SK-N-SH treated with all-trans-retinoic acid at 6 μM for 48 hours (cell line): ENCODE data around the gene ZFP82.

ENCODE experiments used
- ATAC-seq: fragments of 200-7000 bp; cut with Tn5 transposase; 3 replicates; pipeline ENCODE4 v1.9.1; 2020; ENCODE audit warnings: mild to moderate bottlenecking, moderate library complexity
- ARNTL ChIP-seq: fragments of 450-650 bp; formaldehyde crosslinking; IDR thresholded peaks from 2 replicates; pipeline ENCODE4 v1.5.0; 2020; ENCODE audit warnings: low read depth, mild to moderate bottlenecking, moderate library complexity, borderline replicate concordance
- BACH2 ChIP-seq: fragments of 250-450 bp; sonication (Bioruptor Pico); IDR thresholded peaks from 2 replicates; pipeline ENCODE4 v1.9.0; 2021; ENCODE audit warnings: mild to moderate bottlenecking, borderline replicate concordance
- CREB5 ChIP-seq: fragments of 250-450 bp; sonication (Bioruptor Pico); IDR thresholded peaks from 2 replicates; pipeline ENCODE4 v1.5.1; 2020; ENCODE audit warnings: low read depth, mild to moderate bottlenecking, moderate library complexity
- CSDC2 ChIP-seq: fragments of 250-450 bp; sonication (Bioruptor Pico); IDR thresholded peaks from 2 replicates; pipeline ENCODE4 v1.5.0; 2020; ENCODE audit warnings: mild to moderate bottlenecking, moderate library complexity
- ESRRG ChIP-seq: fragments of 250-450 bp; sonication (Bioruptor Pico); IDR thresholded peaks from 2 replicates; pipeline ENCODE4 v1.6.1; 2021; ENCODE audit warnings: mild to moderate bottlenecking
- GLIS3 ChIP-seq: fragments of 250-450 bp; sonication (Bioruptor Pico); IDR thresholded peaks from 2 replicates; pipeline ENCODE4 v1.5.0; 2020; ENCODE audit warnings: mild to moderate bottlenecking, moderate library complexity
- ISL1 ChIP-seq: fragments of 250-450 bp; sonication (Bioruptor Pico); IDR thresholded peaks from 2 replicates; pipeline ENCODE4 v2.1.2; 2022; ENCODE audit warnings: mild to moderate bottlenecking, moderate library complexity
- OSR1 ChIP-seq: fragments of 250-450 bp; sonication (Bioruptor Pico); IDR thresholded peaks from 2 replicates; pipeline ENCODE4 v1.8.0; 2022; ENCODE audit warnings: moderate library complexity, mild to moderate bottlenecking, inconsistent platforms
- PATZ1 ChIP-seq: fragments of 250-450 bp; sonication (Bioruptor Pico); IDR thresholded peaks from 2 replicates; pipeline ENCODE4 v1.8.0; 2020; ENCODE audit warnings: mild to moderate bottlenecking, moderate library complexity, borderline replicate concordance
- PPARA ChIP-seq: fragments of 250-450 bp; sonication (Bioruptor Pico); IDR thresholded peaks from 2 replicates; pipeline ENCODE4 v1.5.0; 2020; ENCODE audit warnings: mild to moderate bottlenecking, borderline replicate concordance
- SNAI2 ChIP-seq: fragments of 250-450 bp; sonication (Bioruptor Pico); IDR thresholded peaks from 2 replicates; pipeline ENCODE4 v1.5.0; 2020; ENCODE audit warnings: mild to moderate bottlenecking, moderate library complexity
- TCF4 ChIP-seq: fragments of 250-450 bp; sonication (Bioruptor Pico); IDR thresholded peaks from 2 replicates; pipeline ENCODE4 v1.8.0; 2021; ENCODE audit warnings: mild to moderate bottlenecking, moderate library complexity, borderline replicate concordance
- ZC3H10 ChIP-seq: fragments of 250-450 bp; sonication (Bioruptor Pico); IDR thresholded peaks from 2 replicates; pipeline ENCODE4 v1.5.1; 2021; ENCODE audit warnings: mild to moderate bottlenecking, moderate library complexity
- ZFP30 ChIP-seq: fragments of 450-650 bp; formaldehyde crosslinking; IDR thresholded peaks from 2 replicates; pipeline ENCODE4 v1.5.0; 2022; ENCODE audit warnings: mild to moderate bottlenecking, moderate library complexity
- ZNF565 ChIP-seq: fragments of 450-650 bp; formaldehyde crosslinking; conservative IDR thresholded peaks from 2 replicates; pipeline ENCODE4 v1.5.0; 2020; ENCODE audit warnings: low read depth, mild to moderate bottlenecking, moderate library complexity
- ZNF70 ChIP-seq: fragments of 450-650 bp; formaldehyde crosslinking; IDR thresholded peaks from 2 replicates; pipeline ENCODE4 v1.5.0; 2020; ENCODE audit warnings: mild to moderate bottlenecking, moderate library complexity
- ZNF8 ChIP-seq: fragments of 450-650 bp; formaldehyde crosslinking; IDR thresholded peaks from 2 replicates; pipeline ENCODE4 v1.5.0; 2020; ENCODE audit warnings: mild to moderate bottlenecking, moderate library complexity
- TF ChIP-seq, protein P1 (sequence below): fragments of 250-450 bp; sonication (Bioruptor Pico); IDR thresholded peaks from 2 replicates; pipeline ENCODE4 v1.5.0; 2020; ENCODE audit warnings: mild to moderate bottlenecking, moderate library complexity
- TF ChIP-seq, protein P2 (sequence below): fragments of 250-450 bp; sonication (Bioruptor Pico); IDR thresholded peaks from 2 replicates; pipeline ENCODE4 v1.5.1; 2021; ENCODE audit warnings: mild to moderate bottlenecking, moderate library complexity
- TF ChIP-seq, protein P3 (sequence below): fragments of 250-450 bp; sonication (Bioruptor Pico); IDR thresholded peaks from 2 replicates; pipeline ENCODE4 v1.8.0; 2021; ENCODE audit warnings: low read depth, mild to moderate bottlenecking, moderate library complexity, borderline replicate concordance

ZFP82 gene

DNA sequence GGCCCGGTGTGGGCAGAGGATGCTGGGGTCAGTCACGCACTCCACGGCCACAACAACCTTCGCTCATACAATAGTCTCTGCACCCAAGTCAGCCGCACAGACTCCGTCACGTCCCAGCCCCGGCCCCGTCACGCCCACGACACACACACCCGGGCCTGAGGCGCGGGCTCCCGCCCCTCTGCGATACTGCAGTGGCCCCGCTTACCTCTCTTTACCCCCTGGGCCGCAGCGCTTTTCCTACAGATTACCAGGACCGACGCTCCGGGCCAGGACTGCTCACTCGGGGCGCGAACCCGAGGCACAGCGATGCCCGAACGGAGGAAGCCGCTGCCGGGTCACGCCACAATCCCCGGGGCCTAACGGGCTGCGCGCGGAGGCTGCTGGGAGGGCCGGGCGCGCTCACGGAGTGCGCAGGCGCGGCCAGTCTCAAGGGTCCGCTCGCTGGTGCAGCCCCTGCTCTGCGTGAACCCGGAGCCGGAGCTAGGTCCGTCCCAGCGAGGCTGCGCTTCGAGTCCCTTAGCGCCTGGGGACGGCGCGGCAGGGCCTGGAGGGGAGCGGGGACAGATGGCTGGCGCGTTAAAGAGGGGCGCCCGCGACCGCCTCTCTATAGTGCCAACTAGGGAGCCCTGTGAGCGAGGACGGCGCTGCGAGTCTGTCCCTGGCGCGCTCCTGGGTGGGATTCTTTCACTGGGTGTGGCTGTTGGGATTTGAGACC, at the start of gene ZFP82:
Gene ZFP82 (minus strand): TSS at position 358 of the 715 bp plus-strand sequence. CDS start 8,855 bp downstream, outside the sequence.
- ATAC-seq = peak; percentile 96
- TF ChIP-seq, protein P1, sequence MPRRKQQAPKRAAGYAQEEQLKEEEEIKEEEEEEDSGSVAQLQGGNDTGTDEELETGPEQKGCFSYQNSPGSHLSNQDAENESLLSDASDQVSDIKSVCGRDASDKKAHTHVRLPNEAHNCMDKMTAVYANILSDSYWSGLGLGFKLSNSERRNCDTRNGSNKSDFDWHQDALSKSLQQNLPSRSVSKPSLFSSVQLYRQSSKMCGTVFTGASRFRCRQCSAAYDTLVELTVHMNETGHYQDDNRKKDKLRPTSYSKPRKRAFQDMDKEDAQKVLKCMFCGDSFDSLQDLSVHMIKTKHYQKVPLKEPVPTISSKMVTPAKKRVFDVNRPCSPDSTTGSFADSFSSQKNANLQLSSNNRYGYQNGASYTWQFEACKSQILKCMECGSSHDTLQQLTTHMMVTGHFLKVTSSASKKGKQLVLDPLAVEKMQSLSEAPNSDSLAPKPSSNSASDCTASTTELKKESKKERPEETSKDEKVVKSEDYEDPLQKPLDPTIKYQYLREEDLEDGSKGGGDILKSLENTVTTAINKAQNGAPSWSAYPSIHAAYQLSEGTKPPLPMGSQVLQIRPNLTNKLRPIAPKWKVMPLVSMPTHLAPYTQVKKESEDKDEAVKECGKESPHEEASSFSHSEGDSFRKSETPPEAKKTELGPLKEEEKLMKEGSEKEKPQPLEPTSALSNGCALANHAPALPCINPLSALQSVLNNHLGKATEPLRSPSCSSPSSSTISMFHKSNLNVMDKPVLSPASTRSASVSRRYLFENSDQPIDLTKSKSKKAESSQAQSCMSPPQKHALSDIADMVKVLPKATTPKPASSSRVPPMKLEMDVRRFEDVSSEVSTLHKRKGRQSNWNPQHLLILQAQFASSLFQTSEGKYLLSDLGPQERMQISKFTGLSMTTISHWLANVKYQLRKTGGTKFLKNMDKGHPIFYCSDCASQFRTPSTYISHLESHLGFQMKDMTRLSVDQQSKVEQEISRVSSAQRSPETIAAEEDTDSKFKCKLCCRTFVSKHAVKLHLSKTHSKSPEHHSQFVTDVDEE (CRISPR knock-in tag) = 0 out of 2 replicates have a peak, but pooled peaks have one; percentile 10
- TF ChIP-seq, protein P2, sequence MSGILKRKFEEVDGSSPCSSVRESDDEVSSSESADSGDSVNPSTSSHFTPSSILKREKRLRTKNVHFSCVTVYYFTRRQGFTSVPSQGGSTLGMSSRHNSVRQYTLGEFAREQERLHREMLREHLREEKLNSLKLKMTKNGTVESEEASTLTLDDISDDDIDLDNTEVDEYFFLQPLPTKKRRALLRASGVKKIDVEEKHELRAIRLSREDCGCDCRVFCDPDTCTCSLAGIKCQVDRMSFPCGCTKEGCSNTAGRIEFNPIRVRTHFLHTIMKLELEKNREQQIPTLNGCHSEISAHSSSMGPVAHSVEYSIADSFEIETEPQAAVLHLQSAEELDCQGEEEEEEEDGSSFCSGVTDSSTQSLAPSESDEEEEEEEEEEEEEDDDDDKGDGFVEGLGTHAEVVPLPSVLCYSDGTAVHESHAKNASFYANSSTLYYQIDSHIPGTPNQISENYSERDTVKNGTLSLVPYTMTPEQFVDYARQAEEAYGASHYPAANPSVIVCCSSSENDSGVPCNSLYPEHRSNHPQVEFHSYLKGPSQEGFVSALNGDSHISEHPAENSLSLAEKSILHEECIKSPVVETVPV (CRISPR knock-in tag) = no peak
- TF ChIP-seq ZNF8 = peak; percentile 70; the same call in 1 of the 2 replicates

DNA sequence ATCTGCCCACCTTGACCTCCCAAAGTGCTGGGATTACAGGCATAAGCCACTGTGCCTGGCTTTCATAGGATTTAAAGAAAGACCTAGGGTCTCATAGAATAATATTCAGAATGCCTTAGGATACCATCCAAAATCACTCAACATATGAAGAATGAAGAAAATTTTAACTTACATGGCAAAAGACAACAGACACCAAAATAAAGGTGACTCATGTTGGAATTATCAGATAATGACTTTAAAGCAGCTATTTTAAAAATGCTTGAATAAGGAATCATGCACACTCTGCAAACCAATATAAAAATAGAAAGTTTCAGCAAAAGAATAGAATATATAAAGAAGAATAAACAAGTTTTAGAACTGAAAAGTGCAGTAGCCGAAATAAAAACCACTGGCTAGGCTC, 41.6 kb upstream of the ZFP82 start:
- no peak for ATAC-seq
- TF ChIP-seq, protein P3, sequence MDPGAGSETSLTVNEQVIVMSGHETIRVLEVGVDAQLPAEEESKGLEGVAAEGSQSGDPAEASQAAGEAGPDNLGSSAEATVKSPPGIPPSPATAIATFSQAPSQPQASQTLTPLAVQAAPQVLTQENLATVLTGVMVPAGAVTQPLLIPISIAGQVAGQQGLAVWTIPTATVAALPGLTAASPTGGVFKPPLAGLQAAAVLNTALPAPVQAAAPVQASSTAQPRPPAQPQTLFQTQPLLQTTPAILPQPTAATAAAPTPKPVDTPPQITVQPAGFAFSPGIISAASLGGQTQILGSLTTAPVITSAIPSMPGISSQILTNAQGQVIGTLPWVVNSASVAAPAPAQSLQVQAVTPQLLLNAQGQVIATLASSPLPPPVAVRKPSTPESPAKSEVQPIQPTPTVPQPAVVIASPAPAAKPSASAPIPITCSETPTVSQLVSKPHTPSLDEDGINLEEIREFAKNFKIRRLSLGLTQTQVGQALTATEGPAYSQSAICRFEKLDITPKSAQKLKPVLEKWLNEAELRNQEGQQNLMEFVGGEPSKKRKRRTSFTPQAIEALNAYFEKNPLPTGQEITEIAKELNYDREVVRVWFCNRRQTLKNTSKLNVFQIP = no peak
- TF ChIP-seq, protein P1 (CRISPR knock-in tag) = no peak

- no peak for TF ChIP-seq ESRRG
- no peak for TF ChIP-seq ISL1 (CRISPR knock-in tag)
- TF ChIP-seq, protein P1 (CRISPR knock-in tag) = no peak
- no peak for TF ChIP-seq BACH2 (CRISPR knock-in tag)
- TF ChIP-seq PATZ1 (CRISPR knock-in tag) = no peak
- no peak for TF ChIP-seq ARNTL (CRISPR knock-in tag)
- TF ChIP-seq ZC3H10 (CRISPR knock-in tag) = no peak
- TF ChIP-seq, protein P3 = no peak
- no peak for TF ChIP-seq PPARA (CRISPR knock-in tag)
- TF ChIP-seq GLIS3 = no peak
- no peak for TF ChIP-seq ZNF8
- TF ChIP-seq ZFP30 = no peak
- TF ChIP-seq CREB5 (CRISPR knock-in tag) = no peak
- no peak for TF ChIP-seq TCF4 (CRISPR knock-in tag)
- TF ChIP-seq ZNF70 = no peak
- TF ChIP-seq OSR1 (CRISPR knock-in tag) = no peak
- no peak for TF ChIP-seq ZNF565 (CRISPR knock-in tag)
- no peak for TF ChIP-seq SNAI2 (CRISPR knock-in tag)
- no peak for TF ChIP-seq CSDC2 (CRISPR knock-in tag)
- ATAC-seq = no peak
These were observed 38.4 kb upstream of the ZFP82 start for GRCh38 chr19:36456831-36457230.
